B cell (primary cell): ENCODE data around the gene AOAH. TPM values are rescaled to one million over a fixed set of nuclear protein-coding genes. Genes with fewer than 3 reads are reported as not detected.

Experiments used
- ATAC-seq: fragments of 200-7000 bp; cut with Tn5 transposase; one replicate; pipeline ENCODE4 v1.10.0; 2021; ENCODE audit warnings: low read depth, mild to moderate bottlenecking, moderate number of reproducible peaks, moderate library complexity
- CTCF ChIA-PET: fragments of 350-600 bp; sonication (Branson Sonifier 250); formaldehyde crosslinking; loops from one replicate; lab custom pipeline; 2021; ENCODE audit warnings: antibody characterized with exemption, inconsistent platforms; lab: Charles Lee
- POLR2A ChIA-PET: fragments of 350-600 bp; sonication (Branson Sonifier 250); formaldehyde crosslinking; loops from one replicate; lab custom pipeline; 2021; ENCODE audit warnings: antibody characterized with exemption; lab: Charles Lee
- DNase-seq: peaks from one replicate; pipeline ENCODE4 v3.0.0; 2013
- H2AFZ ChIP-seq: 2 replicates; pipeline ENCODE4 v1.6.1; 2012; ENCODE audit warnings: mild to moderate bottlenecking, low read depth, low read length; ENCODE audit not compliant: insufficient read depth, poor library complexity, severe bottlenecking
- H3K27ac ChIP-seq, 2 donors: 1 replicate in 1 of 2; 2 replicates in 1 of 2; pipeline ENCODE4 v1.5.1; 2012 to 2013; ENCODE audit warnings: low read length in 2 of 2, mild to moderate bottlenecking in 2 of 2, moderate library complexity in 1 of 2
- H3K27me3 ChIP-seq, 4 experiments: fragments of 200-600 bp in 1 of 4; sonication (generic) in 1 of 4; replicated peaks in 1 of 4; 1 replicate in 2 of 4; 2 replicates in 2 of 4; pipeline versions ENCODE4 v1.6.1 to v1.7.0; 2013 to 2016; ENCODE audit warnings: low read length in 3 of 4, mild to moderate bottlenecking in 2 of 4, mixed read lengths in 1 of 4, moderate library complexity in 1 of 4; ENCODE audit not compliant: insufficient read depth in 4 of 4, control insufficient read depth in 3 of 4; ENCODE audit errors: control extremely low read depth in 1 of 4
- H3K36me3 ChIP-seq, 2 experiments: replicated peaks in 1 of 2; 1 replicate in 1 of 2; 2 replicates in 1 of 2; pipeline versions ENCODE4 v1.6.1 to v1.7.1; 2013; ENCODE audit warnings: low read length in 1 of 2; ENCODE audit not compliant: insufficient read depth in 2 of 2, control insufficient read depth in 1 of 2; ENCODE audit errors: control extremely low read depth in 1 of 2, extremely low read depth in 1 of 2
- H3K4me1 ChIP-seq, 2 donors: fragments of 200-600 bp in 1 of 2; sonication (generic) in 1 of 2; 1 replicate in 1 of 2; 2 replicates in 1 of 2; pipeline versions ENCODE4 v1.5.1 to v1.6.1; 2013 to 2017; ENCODE audit warnings: low read length in 2 of 2; ENCODE audit not compliant: control insufficient read depth in 2 of 2, insufficient read depth in 2 of 2
- H3K4me2 ChIP-seq: replicated peaks from 2 replicates; pipeline ENCODE3; 2012; ENCODE audit warnings: mild to moderate bottlenecking, low read depth, low read length; ENCODE audit not compliant: poor library complexity, severe bottlenecking
- H3K4me3 ChIP-seq, 5 experiments: fragments of 200-600 bp in 1 of 5; sonication (generic) in 1 of 5; 1 replicate in 3 of 5; 2 replicates in 2 of 5; pipeline versions ENCODE4 v1.5.1 to v1.7.0; 2011 to 2016; ENCODE audit warnings: low read length in 4 of 5, mild to moderate bottlenecking in 4 of 5, low read depth in 2 of 5, control low read depth in 1 of 5, moderate library complexity in 1 of 5; ENCODE audit not compliant: insufficient read depth in 1 of 5; ENCODE audit errors: control extremely low read depth in 1 of 5, extremely low read depth in 1 of 5
- H3K79me2 ChIP-seq: fragments of 200-600 bp; sonication (generic); one replicate; pipeline ENCODE4 v1.6.0; 2016; ENCODE audit warnings: low read length; ENCODE audit not compliant: control insufficient read depth, insufficient read depth
- H3K9ac ChIP-seq: fragments of 200-600 bp; sonication (generic); 2 replicates; pipeline ENCODE4 v1.6.1; 2017; ENCODE audit warnings: mild to moderate bottlenecking, low read length, moderate library complexity
- H3K9me3 ChIP-seq, 3 donors: one replicate each; pipeline versions ENCODE4 v1.6.1 to v1.7.1; 2013; ENCODE audit warnings: low read length in 2 of 3; ENCODE audit not compliant: control insufficient read depth in 2 of 3, insufficient read depth in 1 of 3; ENCODE audit errors: control extremely low read depth in 1 of 3
- H4K20me1 ChIP-seq: 2 replicates; pipeline ENCODE4 v1.6.0; 2012; ENCODE audit warnings: mild to moderate bottlenecking, low read length; ENCODE audit not compliant: insufficient read depth, control insufficient read depth, poor library complexity, severe bottlenecking
- H3K27ac Mint-ChIP-seq: one replicate; pipeline ENCODE4 v1.8.0; 2021; ENCODE audit warnings: mixed read lengths
- H3K27me3 Mint-ChIP-seq: one replicate; pipeline ENCODE4 v1.8.0; 2021; ENCODE audit warnings: mixed read lengths
- H3K4me1 Mint-ChIP-seq: one replicate; pipeline ENCODE4 v1.8.0; 2021; ENCODE audit warnings: mixed read lengths
- H3K4me3 Mint-ChIP-seq: one replicate; pipeline ENCODE4 v1.8.0; 2021; ENCODE audit warnings: mixed read lengths
- H3K9me3 Mint-ChIP-seq: one replicate; pipeline ENCODE4 v1.8.0; 2022; ENCODE audit warnings: mixed read lengths; ENCODE audit not compliant: insufficient read depth
- EZH2 ChIP-seq: IDR thresholded peaks from 2 replicates; pipeline ENCODE4 v1.6.1; 2012; ENCODE audit warnings: borderline replicate concordance, low read depth, mild to moderate bottlenecking, moderate library complexity, low read length; ENCODE audit not compliant: insufficient read depth, poor library complexity, severe bottlenecking
- WGBS: methylation state at CpG from one replicate; pipeline ENCODE4 v1.1.5; 2013; ENCODE audit warnings: missing lambda C conversion rate; ENCODE audit not compliant: insufficient coverage; 5-methylcytosine and 5-hydroxymethylcytosine counted together
- intact Hi-C: fragments of 100-400 bp; cut with micrococcal nuclease; formaldehyde crosslinking; loops from one replicate; pipeline ENCODE4 v1.10.0; 2022
- polyA plus RNA-seq: library from polyadenylated mRNA; depleted of rRNA; stranded (reverse); fragments of >200 nt; gene quantifications from 2 replicates; pipeline ENCODE4 v1.2.3, GENCODE V29; 2012
- total RNA-seq, 2 donors: library from RNA; stranded (reverse); fragments of 120-200 nt in 1 of 2; gene quantifications; 1 replicate in 1 of 2; 2 replicates in 1 of 2; pipeline versions ENCODE4 v1.2.3 to v1.2.4, GENCODE V29; 2013 to 2022
- TF ChIP-seq, protein P1 (sequence below): fragments of 200-600 bp; IDR thresholded peaks from one replicate; pipeline ENCODE4 v1.8.0; 2022; ENCODE audit warnings: antibody characterized with exemption, mild to moderate bottlenecking

AOAH gene
- total and polyA plus RNA-seq, 2 donors (not counting 1 experiment from before 2014, with no cell fraction given): 2.6 to 5.0 TPM

DNA sequence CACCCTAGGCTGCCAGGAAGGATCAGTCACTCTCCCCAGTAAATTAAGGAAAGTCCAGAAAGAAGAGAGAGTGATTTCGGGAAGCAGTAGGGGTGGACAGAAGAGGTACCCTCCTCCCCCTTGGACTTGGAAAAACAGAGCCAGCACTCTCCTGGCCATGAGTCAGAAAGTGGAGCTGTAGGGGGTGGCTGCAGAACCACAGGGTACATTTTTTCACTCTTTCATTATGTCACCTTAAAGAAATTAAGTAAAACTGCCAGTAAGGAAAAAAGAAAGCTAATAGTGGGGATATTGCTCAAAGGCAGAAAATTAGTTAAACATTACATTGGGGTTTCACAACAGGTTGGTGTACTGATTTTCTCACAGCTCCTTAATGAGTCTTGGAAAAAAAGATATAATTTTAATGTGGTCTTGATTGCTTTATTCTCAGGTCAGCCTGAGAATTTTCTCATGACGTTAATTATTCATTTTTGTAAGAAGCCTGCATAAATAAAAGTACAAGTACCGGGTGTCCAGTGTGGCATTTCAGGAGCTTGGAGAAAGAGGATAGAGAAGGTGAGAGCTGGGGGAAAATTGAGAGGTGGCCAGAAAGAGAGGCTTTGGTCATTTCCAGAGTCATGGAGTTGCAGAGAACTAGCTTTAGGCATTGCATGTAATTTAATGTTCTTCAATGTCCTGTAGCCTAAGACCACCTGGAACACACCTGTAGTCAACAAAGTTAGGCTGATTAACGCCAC lies 23.2 kb upstream of the AOAH start:
- Histone ChIP-seq H3K4me3 (no peak overlapping the region), H3K9ac (no peak overlapping the region), H2AFZ (no peak overlapping the region), H4K20me1 (no peaks in the 10 kb centered on the region), H3K79me2 (no peaks in the 10 kb centered on the region), H3K9me3 (no peaks in the 10 kb centered on the region), H3K36me3 (no peaks in the 10 kb centered on the region), H3K27ac (no peak overlapping the region), H3K4me1 (peaks cover 7 to 8% of the 10 kb centered on the region in 2 donors), H3K4me2 (no peak overlapping the region), H3K27me3 (peaks cover 0 to 3% (median 0%) of the 10 kb centered on the region in 4 experiments)
- WGBS: 100% methylated on average over 4 of the region's 4 CpGs
- intact Hi-C loops: no loop called here
- DNase-seq (no peak), ATAC-seq (no peak)
- peaks cover 17% of the 10 kb centered on the region for H3K4me1 Mint-ChIP-seq
- H3K4me3 Mint-ChIP-seq: no peak overlapping the region
- no peak overlapping the region for H3K27ac Mint-ChIP-seq
- H3K9me3 Mint-ChIP-seq: peaks cover 3% of the 10 kb centered on the region
- ChIA-PET CTCF (interaction anchor here (1.0 to 1.3 kb wide), 2 partner anchors 11 kb away, joined by 3 read pairs; no protein-coding TSS in a partner anchor), POLR2A (no interaction called here)
- H3K27me3 Mint-ChIP-seq: peaks cover 6% of the 10 kb centered on the region
- no peak for TF ChIP-seq EZH2
- TF ChIP-seq, protein P1, sequence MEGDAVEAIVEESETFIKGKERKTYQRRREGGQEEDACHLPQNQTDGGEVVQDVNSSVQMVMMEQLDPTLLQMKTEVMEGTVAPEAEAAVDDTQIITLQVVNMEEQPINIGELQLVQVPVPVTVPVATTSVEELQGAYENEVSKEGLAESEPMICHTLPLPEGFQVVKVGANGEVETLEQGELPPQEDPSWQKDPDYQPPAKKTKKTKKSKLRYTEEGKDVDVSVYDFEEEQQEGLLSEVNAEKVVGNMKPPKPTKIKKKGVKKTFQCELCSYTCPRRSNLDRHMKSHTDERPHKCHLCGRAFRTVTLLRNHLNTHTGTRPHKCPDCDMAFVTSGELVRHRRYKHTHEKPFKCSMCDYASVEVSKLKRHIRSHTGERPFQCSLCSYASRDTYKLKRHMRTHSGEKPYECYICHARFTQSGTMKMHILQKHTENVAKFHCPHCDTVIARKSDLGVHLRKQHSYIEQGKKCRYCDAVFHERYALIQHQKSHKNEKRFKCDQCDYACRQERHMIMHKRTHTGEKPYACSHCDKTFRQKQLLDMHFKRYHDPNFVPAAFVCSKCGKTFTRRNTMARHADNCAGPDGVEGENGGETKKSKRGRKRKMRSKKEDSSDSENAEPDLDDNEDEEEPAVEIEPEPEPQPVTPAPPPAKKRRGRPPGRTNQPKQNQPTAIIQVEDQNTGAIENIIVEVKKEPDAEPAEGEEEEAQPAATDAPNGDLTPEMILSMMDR: no peak

DNA sequence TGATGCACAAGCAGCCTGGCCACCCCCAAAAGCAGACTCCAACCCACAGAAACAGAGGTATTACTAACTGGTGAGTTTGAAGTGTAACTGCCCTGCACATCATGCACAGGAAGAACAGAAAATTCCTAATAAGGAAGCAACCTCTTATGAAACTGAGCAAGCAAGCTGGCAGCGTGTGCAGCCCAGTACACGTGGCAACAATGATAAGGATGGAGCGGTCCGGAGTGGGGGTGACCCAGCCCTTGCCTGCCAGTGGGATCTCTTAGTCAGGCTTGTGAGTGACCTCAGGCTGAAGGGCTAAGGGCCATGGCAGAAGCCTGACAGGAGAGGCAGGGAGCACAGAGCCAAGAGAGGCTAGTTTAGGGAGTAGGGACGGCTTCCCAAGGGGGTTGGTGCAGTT lies 22.1 kb upstream of the AOAH start:
- DNase-seq: no peak
- Mint-ChIP-seq H3K27me3 (peaks cover 6% of the 10 kb centered on the region), H3K4me3 (no peak overlapping the region), H3K27ac (no peak overlapping the region), H3K4me1 (peaks cover 18% of the 10 kb centered on the region), H3K9me3 (peaks cover 3% of the 10 kb centered on the region)
- ATAC-seq: no peak
- H3K27me3 ChIP-seq: peaks cover 0 to 3% (median 0%) of the 10 kb centered on the region in 4 experiments
- no peak overlapping the region for H3K27ac ChIP-seq
- no peaks in the 10 kb centered on the region for H3K36me3 ChIP-seq
- no peak overlapping the region for H3K4me2 ChIP-seq
- H3K79me2 ChIP-seq: no peaks in the 10 kb centered on the region
- intact Hi-C loops: no loop called here
- H3K4me3 ChIP-seq: no peak overlapping the region
- no peaks in the 10 kb centered on the region for H4K20me1 ChIP-seq
- ChIA-PET POLR2A (no interaction called here), CTCF (interaction anchor here (1.3 kb wide), 1 partner anchor 10 kb away, joined by 3 read pairs; no protein-coding TSS in a partner anchor)
- H2AFZ ChIP-seq: no peak overlapping the region
- H3K9me3 ChIP-seq: no peaks in the 10 kb centered on the region
- H3K4me1 ChIP-seq: peaks cover 8 to 9% of the 10 kb centered on the region in 2 donors
- WGBS: 72% methylated on average over 5 of the region's 5 CpGs
- no peak overlapping the region for H3K9ac ChIP-seq
- TF ChIP-seq, protein P1: no peak
- TF ChIP-seq EZH2: no peak
